SK-N-SH (cell line): ENCODE measurements around the gene KLHDC10. TPM values are rescaled to one million over a fixed set of nuclear protein-coding genes. Genes with fewer than 3 reads are reported as not detected.

ENCODE experiments used
- CTCF ChIA-PET: fragments of 300-600, 350-600 bp; formaldehyde crosslinking; extraction: SDS; loops from one replicate; lab custom pipeline; 2021; lab: Yijun Ruan, JAX
- POLR2A ChIA-PET: fragments of 350-600 bp; sonication (Branson Sonifier 250); formaldehyde crosslinking; extraction: SDS; loops from one replicate; lab custom pipeline; 2020; ENCODE audit warnings: antibody characterized with exemption, inconsistent platforms; lab: Yijun Ruan, JAX
- DNase-seq: peaks from one replicate; pipeline ENCODE4 v3.0.0; 2012
- H2AFZ ChIP-seq: fragments of 200-600 bp; sonication (generic); 2 replicates; pipeline ENCODE4 v1.8.1; 2016; ENCODE audit warnings: antibody characterized with exemption, mild to moderate bottlenecking, low read depth
- H3F3A ChIP-seq: fragments of 200-600 bp; sonication (generic); replicated peaks from 2 replicates; pipeline ENCODE3; 2016; ENCODE audit warnings: antibody characterized with exemption, mild to moderate bottlenecking; ENCODE audit not compliant: insufficient read depth
- H3K27ac ChIP-seq, 2 experiments: fragments of 200-500 bp in 1 of 2; fragments of 200-600 bp in 1 of 2; sonication (Bioruptor generic) in 1 of 2; sonication (generic), shearing (Covaris generic) in 1 of 2; 2 replicates each; pipeline versions ENCODE4 v1.5.1 to v1.6.1; 2014 to 2016; ENCODE audit warnings: low read depth in 2 of 2, inconsistent platforms in 1 of 2, low read length in 1 of 2, mild to moderate bottlenecking in 1 of 2, mixed read lengths in 1 of 2
- H3K27me3 ChIP-seq: fragments of 200-600 bp; sonication (generic), shearing (Covaris generic); 2 replicates; pipeline ENCODE4 v1.6.1; 2016; ENCODE audit warnings: mixed run types; ENCODE audit not compliant: insufficient read depth
- H3K36me3 ChIP-seq, 2 experiments: fragments of 200-500 bp in 1 of 2; fragments of 200-600 bp in 1 of 2; sonication (Bioruptor generic) in 1 of 2; sonication (generic) in 1 of 2; replicated peaks in 1 of 2; 2 replicates each; pipeline versions ENCODE3 to v1.5.1; 2014 to 2016; ENCODE audit warnings: low read length in 1 of 2, mild to moderate bottlenecking in 1 of 2; ENCODE audit not compliant: insufficient read depth in 2 of 2, control insufficient read depth in 1 of 2
- H3K4me1 ChIP-seq, 2 experiments: fragments of 200-500 bp in 1 of 2; fragments of 200-600 bp in 1 of 2; sonication (Bioruptor generic) in 1 of 2; sonication (generic), shearing (Covaris generic) in 1 of 2; 2 replicates each; pipeline versions ENCODE4 v1.5.1 to v1.6.1; 2014 to 2016; ENCODE audit warnings: low read depth in 1 of 2, low read length in 1 of 2, mixed run types in 1 of 2; ENCODE audit not compliant: insufficient read depth in 2 of 2, control insufficient read depth in 1 of 2
- H3K4me2 ChIP-seq: fragments of 200-600 bp; sonication (generic), shearing (Covaris generic); 2 replicates; pipeline ENCODE4 v1.6.1; 2017; ENCODE audit warnings: mixed run types
- H3K4me3 ChIP-seq, 2 experiments: fragments of 200-500 bp in 1 of 2; fragments of 200-600 bp in 1 of 2; sonication (Bioruptor generic) in 1 of 2; sonication (generic), shearing (Covaris generic) in 1 of 2; 2 replicates each; pipeline versions ENCODE4 v1.5.1 to v1.8.1; 2014 to 2016; ENCODE audit warnings: low read depth in 2 of 2, inconsistent platforms in 1 of 2, low read length in 1 of 2, mild to moderate bottlenecking in 1 of 2, mixed read lengths in 1 of 2, moderate library complexity in 1 of 2
- H3K79me2 ChIP-seq: fragments of 200-600 bp; sonication (generic); 2 replicates; pipeline ENCODE4 v1.8.1; 2017; ENCODE audit warnings: mild to moderate bottlenecking; ENCODE audit not compliant: insufficient read depth
- H3K9ac ChIP-seq: fragments of 200-600 bp; sonication (generic); 2 replicates; pipeline ENCODE4 v1.6.1; 2017; ENCODE audit warnings: mixed run types
- H3K9me2 ChIP-seq: fragments of 200-600 bp; sonication (generic); 2 replicates; pipeline ENCODE4 v1.6.1; 2017; ENCODE audit warnings: mixed run types
- H3K9me3 ChIP-seq: fragments of 200-600 bp; sonication (generic); 2 replicates; pipeline ENCODE4 v1.6.1; 2017; ENCODE audit warnings: mixed run types, mild to moderate bottlenecking, moderate library complexity
- H4K20me1 ChIP-seq: fragments of 200-600 bp; sonication (generic); 2 replicates; pipeline ENCODE4 v1.6.1; 2017; ENCODE audit warnings: mild to moderate bottlenecking, mixed run types; ENCODE audit not compliant: insufficient read depth
- CHD2 ChIP-seq: fragments of 150-350 bp; IDR thresholded peaks from 2 replicates; pipeline ENCODE4 v1.6.1; 2018; ENCODE audit warnings: low read length; ENCODE audit not compliant: partially characterized antibody
- ELF1 ChIP-seq: IDR thresholded peaks from 2 replicates; pipeline ENCODE4 v1.4.0; 2012
- FOXJ3 ChIP-seq: sonication (generic); formaldehyde crosslinking; IDR thresholded peaks from 2 replicates; pipeline ENCODE4 v1.5.1; 2020; ENCODE audit warnings: mild to moderate bottlenecking, missing genetic modification reagents
- GABPA ChIP-seq: IDR thresholded peaks from 2 replicates; pipeline ENCODE4 v1.4.0; 2012; ENCODE audit warnings: low read depth, mild to moderate bottlenecking
- MEF2A ChIP-seq: IDR thresholded peaks from 2 replicates; pipeline ENCODE4 v1.4.0; 2012; ENCODE audit warnings: low read depth, borderline replicate concordance
- NRF1 ChIP-seq: IDR thresholded peaks from 2 replicates; pipeline ENCODE4 v1.6.1; 2012; ENCODE audit warnings: low read depth, mild to moderate bottlenecking, low read length
- PBX3 ChIP-seq: IDR thresholded peaks from 2 replicates; pipeline ENCODE4; 2012
- POLR2AphosphoS5 ChIP-seq: IDR thresholded peaks from 2 replicates; pipeline ENCODE4 v1.6.1; 2012; ENCODE audit warnings: low read depth, low read length
- RAD21 ChIP-seq: IDR thresholded peaks from 2 replicates; pipeline ENCODE4 v1.6.1; 2012; ENCODE audit warnings: mild to moderate bottlenecking, low read length
- RCOR1 ChIP-seq: fragments of 150-350 bp; IDR thresholded peaks from 2 replicates; pipeline ENCODE4 v1.6.1; 2017; ENCODE audit warnings: antibody characterized with exemption, low read length
- USF1 ChIP-seq: IDR thresholded peaks from 2 replicates; pipeline ENCODE4 v1.4.0; 2012; ENCODE audit warnings: low read depth, borderline replicate concordance
- YY1 ChIP-seq: IDR thresholded peaks from 2 replicates; pipeline ENCODE4 v1.4.0; 2012; ENCODE audit warnings: low read depth, mild to moderate bottlenecking
- WGBS: methylation state at CpG from one replicate; pipeline ENCODE4 v1.1.6; 2017; ENCODE audit warnings: low lambda C conversion rate; 5-methylcytosine and 5-hydroxymethylcytosine counted together
- polyA plus RNA-seq, 3 experiments: library from polyadenylated mRNA; depleted of rRNA; stranded (reverse); fragments of >200 nt; gene quantifications; 2 replicates each; pipeline ENCODE4 v1.2.3, GENCODE V29; 2012

KLHDC10 gene
- polyA plus RNA-seq, 1 of the 3 experiments (the other 2 are of a cell fraction) = 15.9 TPM

GRCh38 chr7:130065500-130066152, 4.7 kb upstream of the KLHDC10 start:
- no peaks in the 10 kb centered on the region for H3K9me3 ChIP-seq
- no peak overlapping the region for H3K27ac ChIP-seq
- no peak overlapping the region for H3K4me2 ChIP-seq
- no peaks in the 10 kb centered on the region for H3K36me3 ChIP-seq
- no peaks in the 10 kb centered on the region for H4K20me1 ChIP-seq
- H3K4me1 ChIP-seq = no peaks in the 10 kb centered on the region
- H3K27me3 ChIP-seq = no peaks in the 10 kb centered on the region
- H3K9me2 ChIP-seq = no peaks in the 10 kb centered on the region
- no peak overlapping the region for H3K4me3 ChIP-seq
- H2AFZ ChIP-seq = peak overlapping the region; percentile 17; the same call in 1 of the 2 replicates
- no peak for TF ChIP-seq FOXJ3
- no peak for TF ChIP-seq USF1
- TF ChIP-seq GABPA = no peak
- TF ChIP-seq MEF2A = no peak
- TF ChIP-seq POLR2AphosphoS5 = no peak
- no peak for TF ChIP-seq CHD2
- TF ChIP-seq NRF1 = no peak
- no peak for TF ChIP-seq RAD21
- no peak for TF ChIP-seq PBX3
- TF ChIP-seq ELF1 = no peak
- TF ChIP-seq, all 33 proteins: peak for 0
- ChIA-PET CTCF (interaction anchor here (1.3 kb wide), 1 partner anchor 693 kb away, joined by 3 read pairs; no protein-coding TSS in a partner anchor), POLR2A (no interaction called here)
- peaks cover 6% of the 10 kb centered on the region for H3F3A ChIP-seq
- peaks cover 3% of the 10 kb centered on the region for H3K79me2 ChIP-seq
- WGBS = 77% methylated on average over 6 of the region's 6 CpGs
- no peak for DNase-seq
- no peak overlapping the region for H3K9ac ChIP-seq

GRCh38 chr7:130069179-130069977, 956 bp upstream of the KLHDC10 start:
- H3K79me2 ChIP-seq = peaks cover 41% of the 10 kb centered on the region
- peak overlapping the region; percentile 93 for H2AFZ ChIP-seq
- no peaks in the 10 kb centered on the region for H3K9me3 ChIP-seq
- TF ChIP-seq ELF1 = no peak
- no peak for TF ChIP-seq YY1
- no peak for TF ChIP-seq RCOR1
- H3K4me3 ChIP-seq = peak overlapping the region; percentile 72 to 90
- peaks cover 0 to 14% of the 10 kb centered on the region in 2 experiments; a peak in 2 of 4 replicates for H3K4me1 ChIP-seq
- peak overlapping the region; percentile 60 to 82 for H3K27ac ChIP-seq
- H3K4me2 ChIP-seq = peak overlapping the region; percentile 74
- peaks cover 0 to 3% of the 10 kb centered on the region in 2 experiments for H3K36me3 ChIP-seq
- H3K9me2 ChIP-seq = no peaks in the 10 kb centered on the region
- no peaks in the 10 kb centered on the region for H3K27me3 ChIP-seq
- ChIA-PET POLR2A (interaction anchor here (0.6 to 2.0 kb wide), 7 partner anchors 8 to 372 kb away, joined by 3 to 14 read pairs (median 4); partner anchors contain the start of genes CEP41 and TMEM209), CTCF (interaction anchor here (0.7 to 4.5 kb wide), 11 partner anchors 9 to 763 kb away, joined by 3 to 57 read pairs (median 3); no protein-coding TSS in a partner anchor)
- H4K20me1 ChIP-seq = peaks cover 21% of the 10 kb centered on the region; the same call in 1 of the 2 replicates
- no peak for DNase-seq
- H3F3A ChIP-seq = peaks cover 9% of the 10 kb centered on the region
- 57% methylated on average over 7 of the region's 7 CpGs for WGBS
- H3K9ac ChIP-seq = peak overlapping the region; percentile 58
